Measurements from ENCODE around the gene GLCE.

The GLCE gene

DNA sequence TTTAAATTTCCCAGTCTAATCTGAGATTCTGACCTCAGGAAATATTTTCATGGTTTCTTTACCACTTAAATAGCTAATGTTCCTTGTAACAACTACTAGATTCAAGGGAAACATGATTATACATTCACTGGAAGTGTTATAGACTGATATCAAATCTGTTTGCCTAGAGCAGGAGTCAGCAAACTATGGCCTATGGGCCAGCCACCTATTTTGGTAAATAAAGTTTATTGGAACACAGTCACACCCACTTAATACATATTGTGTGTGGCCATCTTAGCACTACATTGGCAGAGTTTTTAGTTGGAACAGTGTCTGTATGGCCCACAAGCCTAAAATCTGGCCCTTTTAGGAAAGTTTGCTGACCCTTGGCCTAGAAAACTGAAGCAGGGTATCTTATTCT is 50.1 kb downstream of the GLCE start:
- no peak for DNase-seq

DNA sequence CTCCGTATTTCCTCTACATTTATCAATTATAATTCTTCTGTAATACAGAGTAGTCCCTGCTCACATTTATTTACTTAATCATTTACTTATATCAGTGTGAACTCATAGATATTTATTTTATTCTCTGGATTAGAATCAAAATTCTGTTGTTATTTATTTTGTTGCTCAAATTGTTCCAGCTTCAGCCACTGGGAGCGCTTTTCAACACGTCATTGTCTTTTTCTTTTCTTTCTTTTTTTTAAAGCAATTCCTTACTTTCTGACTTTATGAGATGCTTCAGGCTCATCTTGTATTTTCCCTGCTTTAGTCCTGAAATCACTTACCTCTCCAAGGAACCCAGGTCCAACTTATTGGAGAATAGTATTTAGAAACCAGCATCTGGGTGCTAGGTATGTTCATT is 53.4 kb downstream of the GLCE start:
- DNase-seq = no peak

- no peak for DNase-seq
Measured at GRCh38 chr15:69215314-69216035, 55.0 kb downstream of the GLCE start.

DNA sequence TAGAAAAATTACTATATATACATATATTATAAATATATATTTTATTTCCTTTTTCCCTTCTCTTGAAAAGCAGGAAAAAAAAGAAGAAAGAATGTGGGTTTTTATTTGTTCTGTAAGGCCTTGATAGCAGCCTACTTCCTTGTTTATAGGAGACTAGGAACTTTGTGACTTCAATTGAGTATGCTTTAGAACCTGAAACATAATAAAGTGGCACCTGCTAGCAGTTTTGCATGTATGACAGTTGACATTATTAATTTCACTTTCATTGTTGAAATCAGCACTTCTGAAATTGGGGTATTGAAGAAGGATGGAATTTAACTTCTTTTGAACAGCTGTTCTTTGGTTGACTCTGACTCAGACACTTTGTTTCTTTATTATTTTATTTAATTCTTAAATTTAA is 56.9 kb downstream of the GLCE start:
- no peak for DNase-seq

DNA sequence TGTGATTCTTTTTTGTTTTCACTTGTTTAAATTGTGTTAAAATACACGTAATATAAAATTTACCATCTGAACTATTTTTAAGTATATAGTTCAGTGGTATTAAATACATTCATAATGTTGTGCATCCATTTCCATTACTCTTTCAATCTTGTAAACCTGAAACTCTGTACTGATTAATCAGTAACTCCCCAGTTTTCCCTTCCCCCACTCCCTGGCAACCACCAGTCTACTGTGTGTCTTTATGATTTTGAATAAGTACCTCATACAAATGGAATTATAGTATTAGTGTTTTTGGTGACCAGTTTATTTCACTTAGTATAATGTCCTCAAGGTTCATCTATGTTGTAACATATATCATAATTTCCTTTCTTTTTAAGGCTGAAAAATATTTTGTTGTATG is 59.3 kb downstream of the GLCE start:
- no peak for DNase-seq

DNA sequence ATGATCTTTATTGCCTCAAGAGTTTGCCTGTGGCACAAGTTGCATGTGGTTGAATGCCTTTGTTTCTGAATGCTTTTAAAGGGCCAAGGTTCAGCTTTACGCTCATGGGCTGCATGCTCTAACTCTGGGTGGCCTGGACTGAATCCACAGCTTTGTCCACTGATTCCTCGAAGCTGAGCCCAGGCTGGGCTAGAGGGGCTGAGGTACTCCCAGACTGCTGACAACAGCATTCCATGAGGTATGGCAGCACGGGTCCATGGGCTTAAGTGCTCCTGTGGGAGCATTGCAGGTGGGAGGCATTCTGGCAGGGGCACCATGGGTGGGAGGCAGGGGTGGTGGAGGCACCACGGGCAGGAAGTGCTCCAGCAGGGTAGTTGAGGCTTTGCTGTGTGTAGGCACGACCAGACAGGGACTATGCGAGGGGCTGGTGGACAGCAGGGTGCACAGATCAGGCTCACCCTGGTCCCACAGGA is 61.6 kb downstream of the GLCE start:
- no peak for DNase-seq

DNA sequence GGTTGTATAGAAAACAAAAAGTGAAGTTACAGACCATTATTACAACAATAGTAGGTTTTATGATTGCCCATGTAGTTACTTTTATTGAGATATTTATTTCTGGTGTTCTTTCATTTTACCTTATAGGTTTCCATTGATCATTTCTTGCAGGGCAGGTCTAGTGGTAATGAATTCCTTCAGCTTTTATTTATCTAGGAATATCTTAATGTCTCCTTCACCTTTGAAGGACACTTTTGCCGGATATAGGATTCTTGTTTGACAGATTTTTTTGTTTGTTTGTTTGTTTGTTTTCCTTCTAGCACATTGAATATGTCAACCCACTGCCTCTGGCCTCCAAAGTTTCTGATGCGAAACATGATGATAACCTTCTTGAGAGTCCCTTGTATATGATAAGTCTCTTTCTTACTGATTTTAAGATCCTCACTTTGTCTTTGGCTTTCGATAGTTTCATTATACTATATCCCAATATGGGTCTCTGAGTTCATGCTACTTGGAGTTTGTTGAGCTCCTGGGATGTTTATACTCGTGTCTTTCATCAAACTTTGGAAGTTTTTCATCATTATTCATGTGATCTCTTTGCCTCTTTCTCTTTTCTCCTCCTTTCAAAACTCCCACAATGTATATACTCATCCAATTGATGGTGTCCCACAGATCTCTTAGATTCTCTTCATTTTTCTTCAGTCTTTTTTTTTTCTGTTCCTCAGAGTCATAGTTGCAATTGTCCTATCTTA is 62.8 kb downstream of the GLCE start:
- no peak for DNase-seq

DNA sequence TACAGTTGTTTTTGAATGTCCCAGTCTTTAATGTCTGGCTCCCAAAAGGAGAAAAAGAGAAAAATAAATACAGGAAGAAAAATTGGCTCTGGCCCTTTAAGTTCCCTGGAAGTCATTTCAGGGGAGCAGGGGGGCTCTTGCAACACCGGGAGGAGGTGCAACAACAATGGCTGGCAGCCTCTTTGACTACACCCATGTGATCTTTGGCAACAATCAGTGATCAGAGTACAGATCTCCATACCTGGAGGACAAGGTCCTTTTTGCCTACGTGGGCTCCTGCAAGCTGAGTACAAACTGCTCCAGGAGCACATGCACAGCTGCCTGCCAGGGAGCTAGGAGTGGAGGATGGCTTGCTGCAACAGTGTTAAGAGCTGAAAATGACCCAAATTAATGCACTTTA is 63.9 kb downstream of the GLCE start:
- DNase-seq = no peak

DNA sequence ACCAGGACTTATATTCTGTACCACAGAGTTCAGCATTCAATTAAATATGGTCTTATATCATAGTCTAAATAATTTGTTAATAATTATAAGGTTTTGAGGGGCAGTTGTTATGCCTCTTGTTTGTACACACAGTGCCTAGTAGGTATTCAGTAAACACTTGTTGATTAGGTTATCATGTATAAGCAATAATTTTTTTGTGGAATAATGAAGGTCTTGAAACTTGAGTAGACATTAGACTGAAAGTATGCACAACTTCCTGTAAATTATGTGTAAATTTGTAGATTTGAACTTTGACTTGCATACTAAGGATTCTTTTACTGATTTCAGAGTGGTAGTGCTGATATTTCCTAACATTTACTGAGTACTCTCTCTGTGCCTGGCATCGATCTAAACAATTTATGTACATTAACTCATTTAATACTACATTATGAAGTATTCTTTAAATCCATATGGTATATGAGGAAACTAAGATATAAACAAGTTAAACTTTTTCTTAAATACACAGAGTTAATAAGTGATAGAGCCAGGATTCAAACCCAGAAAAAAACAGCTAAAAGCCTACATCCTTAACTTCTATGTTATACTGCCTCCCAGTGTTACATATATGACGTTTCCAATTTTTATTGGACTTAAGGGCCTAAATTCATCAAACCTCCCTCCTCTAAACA is 65.1 kb downstream of the GLCE start:
- peak; percentile 11 for DNase-seq

DNA sequence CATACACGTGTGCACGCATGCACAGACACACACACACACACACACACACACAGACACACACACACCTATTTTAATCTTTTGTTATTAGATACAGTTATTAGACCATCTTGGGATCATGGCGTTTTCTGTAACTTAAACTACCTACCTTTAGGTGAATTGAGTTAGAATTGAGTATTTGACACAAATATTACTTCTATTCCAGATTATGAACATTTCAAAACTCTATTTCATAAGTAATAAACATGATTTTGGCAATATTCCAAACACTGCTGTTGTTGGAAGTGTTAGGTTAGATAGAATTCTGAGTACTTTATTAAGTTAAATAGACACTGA is 65.6 kb downstream of the GLCE start:
- no peak for DNase-seq

DNA sequence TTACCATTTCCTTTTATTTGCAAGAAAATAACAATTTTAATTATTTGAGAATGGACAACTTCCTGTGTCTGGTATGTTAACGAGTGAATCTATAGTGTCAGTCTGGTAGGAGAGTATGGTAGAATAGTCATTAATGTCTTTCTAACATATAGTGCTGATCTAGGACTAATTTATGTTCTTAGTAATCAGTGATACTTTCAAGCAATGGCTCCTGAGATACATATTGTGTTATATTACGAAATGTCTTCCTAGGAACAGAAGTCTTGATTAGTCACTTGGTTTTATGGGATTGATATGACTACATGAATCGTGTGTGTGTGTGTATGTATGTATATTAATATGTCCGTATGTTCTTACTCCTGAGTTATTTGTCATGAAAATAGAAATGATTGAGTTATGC is 71.7 kb downstream of the GLCE start:
- no peak for DNase-seq

- DNase-seq = no peak
Measured at GRCh38 chr15:69232765-69233164, 72.3 kb downstream of the GLCE start.

DNA sequence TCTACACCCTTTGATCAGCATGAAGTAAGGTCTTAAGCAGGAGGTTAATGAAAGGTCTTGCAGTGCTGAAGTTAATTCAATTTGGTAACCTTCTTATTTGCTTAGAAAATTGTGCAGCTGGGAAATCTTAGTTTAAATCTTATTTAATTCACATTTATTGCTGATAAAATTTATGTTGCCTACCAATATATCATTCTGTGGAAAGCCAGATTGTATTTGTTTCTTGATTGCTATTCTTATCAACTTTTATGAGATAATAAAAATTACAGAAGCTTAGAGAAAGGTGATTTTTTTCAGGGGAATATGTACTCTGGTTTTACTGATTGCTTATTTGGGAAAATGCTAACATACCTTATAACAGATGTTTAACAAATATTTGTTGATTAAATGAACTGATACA is 74.2 kb downstream of the GLCE start:
- DNase-seq = no peak

GRCh38 chr15:69236505-69236904 is 76.1 kb downstream of the GLCE start:
- no peak for DNase-seq

GRCh38 chr15:69237718-69238117 is 77.3 kb downstream of the GLCE start:
- no peak for DNase-seq

GRCh38 chr15:69244798-69245197 is 84.4 kb downstream of the GLCE start:
- DNase-seq = no peak

DNA sequence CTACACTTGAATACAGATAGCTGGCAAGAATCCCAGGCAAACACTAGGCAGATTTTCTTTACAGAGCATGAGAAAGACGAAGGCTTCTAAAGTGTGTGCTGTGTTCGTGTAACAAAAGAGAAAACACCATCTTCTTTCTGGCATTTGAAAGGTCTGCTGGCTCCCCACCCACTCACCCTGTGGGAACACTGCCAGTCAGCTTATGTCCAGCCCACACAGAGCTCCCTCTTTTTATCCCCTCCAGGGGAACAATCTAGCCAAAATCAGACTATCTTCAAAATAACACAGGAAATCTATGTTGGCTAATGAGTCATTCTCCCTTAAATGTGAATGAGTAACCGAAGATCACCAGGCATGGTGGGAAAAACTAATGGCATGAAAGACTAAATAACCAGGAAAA is 92.7 kb downstream of the GLCE start:
- DNase-seq = peak; percentile 67

- peak; percentile 29 for DNase-seq
Measured at GRCh38 chr15:69265347-69265955, 105.0 kb downstream of the GLCE start.

GRCh38 chr15:69271217-69271616 is 110.8 kb downstream of the GLCE start:
- no peak for DNase-seq

- DNase-seq = no peak
Measured at GRCh38 chr15:69272139-69272538, 111.7 kb downstream of the GLCE start.

DNA sequence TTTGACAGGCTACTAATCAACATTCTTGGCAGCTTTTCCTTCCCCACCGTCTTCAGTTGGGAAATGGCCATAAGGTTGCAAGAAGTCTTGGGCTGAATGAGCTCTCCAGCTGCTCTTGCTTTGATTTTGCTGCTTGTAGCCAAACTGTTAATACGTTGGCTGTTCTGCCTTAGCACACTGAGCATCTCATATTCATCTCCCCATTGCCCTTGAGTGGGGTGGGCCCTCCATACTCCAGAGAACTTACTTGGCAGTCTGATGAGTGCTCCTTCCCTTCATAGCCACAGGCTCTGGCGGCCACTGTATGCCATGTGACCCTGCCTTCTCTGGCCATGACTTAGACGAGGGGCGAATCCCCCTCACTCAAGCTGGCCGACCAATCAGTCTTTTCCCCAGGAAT is 112.5 kb downstream of the GLCE start:
- no peak for DNase-seq

- DNase-seq = no peak
Measured at GRCh38 chr15:69275074-69275670, 114.7 kb downstream of the GLCE start.

- DNase-seq = no peak
Measured at GRCh38 chr15:69275933-69276560, 115.6 kb downstream of the GLCE start.
